WTC11 (cell line): ENCODE data around the gene CYP26A1. TPM values are rescaled to one million over a fixed set of nuclear protein-coding genes. Genes with fewer than 3 reads are reported as not detected.

Experiments
- ATAC-seq: fragments of 200-7000 bp; cut with Tn5 transposase; 2 replicates; pipeline ENCODE4 v1.10.0; 2021; ENCODE audit warnings: mild to moderate bottlenecking, moderate library complexity
- CTCF ChIA-PET: fragments of 300-600 bp; sonication (Branson Sonifier 250); formaldehyde crosslinking; loops from one replicate; lab custom pipeline; 2021; ENCODE audit warnings: antibody characterized with exemption; lab: Charles Lee
- POLR2A ChIA-PET: fragments of 350-600 bp; sonication (Branson Sonifier 250); formaldehyde crosslinking; loops from one replicate; lab custom pipeline; 2021; ENCODE audit warnings: antibody characterized with exemption; lab: Charles Lee
- DNase-seq: peaks from one replicate; pipeline ENCODE4 v3.0.0; 2021; ENCODE audit warnings: low spot score
- H3K27ac Mint-ChIP-seq: 2 replicates; pipeline ENCODE4 v1.8.0; 2021; ENCODE audit warnings: mixed read lengths
- H3K27me3 Mint-ChIP-seq: 2 replicates; pipeline ENCODE4 v1.8.0; 2021; ENCODE audit warnings: low read depth, mild to moderate bottlenecking, moderate library complexity, mixed read lengths
- H3K36me3 Mint-ChIP-seq: 2 replicates; pipeline ENCODE4 v1.8.0; 2021; ENCODE audit warnings: mixed read lengths
- H3K4me1 Mint-ChIP-seq: 2 replicates; pipeline ENCODE4 v1.8.0; 2022; ENCODE audit warnings: mixed read lengths
- H3K4me3 Mint-ChIP-seq: 2 replicates; pipeline ENCODE4 v1.8.0; 2021; ENCODE audit warnings: mild to moderate bottlenecking, moderate library complexity, mixed read lengths
- H3K9me3 Mint-ChIP-seq: 2 replicates; pipeline ENCODE4 v1.8.0; 2021; ENCODE audit warnings: mixed read lengths
- ARID4B ChIP-seq: sonication (generic); formaldehyde crosslinking; IDR thresholded peaks from 2 replicates; pipeline ENCODE4 v1.8.0; 2023; ENCODE audit warnings: missing genetic modification reagents, mild to moderate bottlenecking, borderline replicate concordance
- JUN ChIP-seq: sonication (generic); formaldehyde crosslinking; IDR thresholded peaks from 2 replicates; pipeline ENCODE4 v1.8.0; 2023; ENCODE audit warnings: mild to moderate bottlenecking, missing genetic modification reagents
- MXD4 ChIP-seq: fragments of 250-450 bp; sonication (Bioruptor Pico); IDR thresholded peaks from 2 replicates; pipeline ENCODE4 v1.8.0; 2021; ENCODE audit warnings: mild to moderate bottlenecking, moderate library complexity, borderline replicate concordance
- OVOL2 ChIP-seq: fragments of 250-450 bp; sonication (Bioruptor Pico); IDR thresholded peaks from 2 replicates; pipeline ENCODE4 v1.9.0; 2021; ENCODE audit warnings: mild to moderate bottlenecking, borderline replicate concordance
- PRDM15 ChIP-seq: sonication (generic); formaldehyde crosslinking; IDR thresholded peaks from 2 replicates; pipeline ENCODE4 v1.8.0; 2022; ENCODE audit warnings: missing genetic modification reagents
- SOX15 ChIP-seq: fragments of 250-450 bp; sonication (Bioruptor Pico); IDR thresholded peaks from 2 replicates; pipeline ENCODE4 v1.9.0; 2021; ENCODE audit warnings: mild to moderate bottlenecking
- TCF7 ChIP-seq: sonication (generic); formaldehyde crosslinking; IDR thresholded peaks from 2 replicates; pipeline ENCODE4 v1.8.0; 2022; ENCODE audit warnings: mild to moderate bottlenecking, low read depth, missing genetic modification reagents, moderate library complexity
- USF2 ChIP-seq: sonication (generic); formaldehyde crosslinking; IDR thresholded peaks from 2 replicates; pipeline ENCODE4 v1.8.1; 2023; ENCODE audit warnings: mild to moderate bottlenecking, missing genetic modification reagents, moderate library complexity
- ZNF396 ChIP-seq: fragments of 250-450 bp; sonication (Bioruptor Pico); IDR thresholded peaks from 2 replicates; pipeline ENCODE4 v1.8.0; 2021; ENCODE audit warnings: mild to moderate bottlenecking, moderate library complexity, borderline replicate concordance
- ZNF423 ChIP-seq: fragments of 250-450 bp; sonication (Bioruptor Pico); IDR thresholded peaks from 2 replicates; pipeline ENCODE4 v2.1.2; 2022; ENCODE audit warnings: mild to moderate bottlenecking, moderate library complexity
- total RNA-seq: library from RNA; stranded (reverse); gene quantifications from 3 replicates; pipeline ENCODE4 v1.2.3, GENCODE V29; 2021
- TF ChIP-seq, protein P1 (sequence below): sonication (generic); formaldehyde crosslinking; IDR thresholded peaks from 2 replicates; pipeline ENCODE4 v1.8.1; 2023; ENCODE audit warnings: mild to moderate bottlenecking, missing genetic modification reagents, moderate library complexity
- TF ChIP-seq, protein P2 (sequence below): sonication (generic); formaldehyde crosslinking; IDR thresholded peaks from 2 replicates; pipeline ENCODE4 v1.8.1; 2023; ENCODE audit warnings: mild to moderate bottlenecking, missing genetic modification reagents, borderline replicate concordance
- TF ChIP-seq, protein P3 (sequence below): sonication (generic); formaldehyde crosslinking; IDR thresholded peaks from 2 replicates; pipeline ENCODE4 v1.8.0; 2023; ENCODE audit warnings: missing genetic modification reagents
- TF ChIP-seq, protein P4 (sequence below): sonication (generic); formaldehyde crosslinking; IDR thresholded peaks from 2 replicates; pipeline ENCODE4 v1.8.1; 2023; ENCODE audit warnings: mild to moderate bottlenecking, missing genetic modification reagents

CYP26A1 gene
- total RNA-seq, 1 experiment from 2014 or later = 3.4 TPM

DNA sequence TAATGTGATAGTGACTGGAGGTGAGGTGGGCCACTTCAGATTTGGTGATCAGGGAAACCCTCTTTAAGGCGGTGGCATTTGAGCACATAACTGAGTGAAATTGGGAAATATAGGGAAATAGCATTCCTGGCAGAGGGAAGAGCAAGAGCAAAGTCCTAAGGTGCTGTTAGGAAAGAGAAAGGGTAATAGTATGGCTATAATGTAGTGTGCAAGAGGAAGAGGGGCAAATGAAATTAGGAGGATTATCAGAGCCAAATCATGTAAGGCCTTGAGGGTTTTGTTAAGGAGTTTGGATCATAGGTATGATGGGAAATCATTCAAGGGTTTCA lies 40.9 kb upstream of the CYP26A1 start:
- H3K9me3 Mint-ChIP-seq = peaks cover 6% of the 10 kb centered on the region
- H3K4me3 Mint-ChIP-seq = no peak overlapping the region
- H3K27ac Mint-ChIP-seq = peak overlapping the region; percentile 18; the same call in 1 of the 2 replicates
- ChIA-PET CTCF (no interaction called here), POLR2A (no interaction called here)
- no peaks in the 10 kb centered on the region for H3K27me3 Mint-ChIP-seq
- H3K36me3 Mint-ChIP-seq = 0 out of 2 replicates have a peak, but pooled peaks cover 1% of the 10 kb centered on the region
- H3K4me1 Mint-ChIP-seq = peaks cover 37% of the 10 kb centered on the region
- DNase-seq (no peak), ATAC-seq (no peak)
- TF ChIP-seq JUN (CRISPR knock-in tag) = no peak
- TF ChIP-seq ZNF396 (CRISPR knock-in tag) = no peak
- TF ChIP-seq USF2 (CRISPR knock-in tag) = no peak
- TF ChIP-seq, protein P1, sequence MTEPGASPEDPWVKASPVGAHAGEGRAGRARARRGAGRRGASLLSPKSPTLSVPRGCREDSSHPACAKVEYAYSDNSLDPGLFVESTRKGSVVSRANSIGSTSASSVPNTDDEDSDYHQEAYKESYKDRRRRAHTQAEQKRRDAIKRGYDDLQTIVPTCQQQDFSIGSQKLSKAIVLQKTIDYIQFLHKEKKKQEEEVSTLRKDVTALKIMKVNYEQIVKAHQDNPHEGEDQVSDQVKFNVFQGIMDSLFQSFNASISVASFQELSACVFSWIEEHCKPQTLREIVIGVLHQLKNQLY (CRISPR knock-in tag) = no peak
- TF ChIP-seq, protein P2, sequence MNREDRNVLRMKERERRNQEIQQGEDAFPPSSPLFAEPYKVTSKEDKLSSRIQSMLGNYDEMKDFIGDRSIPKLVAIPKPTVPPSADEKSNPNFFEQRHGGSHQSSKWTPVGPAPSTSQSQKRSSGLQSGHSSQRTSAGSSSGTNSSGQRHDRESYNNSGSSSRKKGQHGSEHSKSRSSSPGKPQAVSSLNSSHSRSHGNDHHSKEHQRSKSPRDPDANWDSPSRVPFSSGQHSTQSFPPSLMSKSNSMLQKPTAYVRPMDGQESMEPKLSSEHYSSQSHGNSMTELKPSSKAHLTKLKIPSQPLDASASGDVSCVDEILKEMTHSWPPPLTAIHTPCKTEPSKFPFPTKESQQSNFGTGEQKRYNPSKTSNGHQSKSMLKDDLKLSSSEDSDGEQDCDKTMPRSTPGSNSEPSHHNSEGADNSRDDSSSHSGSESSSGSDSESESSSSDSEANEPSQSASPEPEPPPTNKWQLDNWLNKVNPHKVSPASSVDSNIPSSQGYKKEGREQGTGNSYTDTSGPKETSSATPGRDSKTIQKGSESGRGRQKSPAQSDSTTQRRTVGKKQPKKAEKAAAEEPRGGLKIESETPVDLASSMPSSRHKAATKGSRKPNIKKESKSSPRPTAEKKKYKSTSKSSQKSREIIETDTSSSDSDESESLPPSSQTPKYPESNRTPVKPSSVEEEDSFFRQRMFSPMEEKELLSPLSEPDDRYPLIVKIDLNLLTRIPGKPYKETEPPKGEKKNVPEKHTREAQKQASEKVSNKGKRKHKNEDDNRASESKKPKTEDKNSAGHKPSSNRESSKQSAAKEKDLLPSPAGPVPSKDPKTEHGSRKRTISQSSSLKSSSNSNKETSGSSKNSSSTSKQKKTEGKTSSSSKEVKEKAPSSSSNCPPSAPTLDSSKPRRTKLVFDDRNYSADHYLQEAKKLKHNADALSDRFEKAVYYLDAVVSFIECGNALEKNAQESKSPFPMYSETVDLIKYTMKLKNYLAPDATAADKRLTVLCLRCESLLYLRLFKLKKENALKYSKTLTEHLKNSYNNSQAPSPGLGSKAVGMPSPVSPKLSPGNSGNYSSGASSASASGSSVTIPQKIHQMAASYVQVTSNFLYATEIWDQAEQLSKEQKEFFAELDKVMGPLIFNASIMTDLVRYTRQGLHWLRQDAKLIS (CRISPR knock-in tag) = no peak
- no peak for TF ChIP-seq ZNF423 (CRISPR knock-in tag)
- TF ChIP-seq OVOL2 (CRISPR knock-in tag) = no peak
- no peak for TF ChIP-seq MXD4 (CRISPR knock-in tag)
- no peak for TF ChIP-seq TCF7 (CRISPR knock-in tag)
- TF ChIP-seq PRDM15 = no peak
- TF ChIP-seq SOX15 (CRISPR knock-in tag) = no peak
- TF ChIP-seq, protein P3, sequence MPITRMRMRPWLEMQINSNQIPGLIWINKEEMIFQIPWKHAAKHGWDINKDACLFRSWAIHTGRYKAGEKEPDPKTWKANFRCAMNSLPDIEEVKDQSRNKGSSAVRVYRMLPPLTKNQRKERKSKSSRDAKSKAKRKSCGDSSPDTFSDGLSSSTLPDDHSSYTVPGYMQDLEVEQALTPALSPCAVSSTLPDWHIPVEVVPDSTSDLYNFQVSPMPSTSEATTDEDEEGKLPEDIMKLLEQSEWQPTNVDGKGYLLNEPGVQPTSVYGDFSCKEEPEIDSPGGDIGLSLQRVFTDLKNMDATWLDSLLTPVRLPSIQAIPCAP (CRISPR knock-in tag) = no peak
- TF ChIP-seq, protein P4, sequence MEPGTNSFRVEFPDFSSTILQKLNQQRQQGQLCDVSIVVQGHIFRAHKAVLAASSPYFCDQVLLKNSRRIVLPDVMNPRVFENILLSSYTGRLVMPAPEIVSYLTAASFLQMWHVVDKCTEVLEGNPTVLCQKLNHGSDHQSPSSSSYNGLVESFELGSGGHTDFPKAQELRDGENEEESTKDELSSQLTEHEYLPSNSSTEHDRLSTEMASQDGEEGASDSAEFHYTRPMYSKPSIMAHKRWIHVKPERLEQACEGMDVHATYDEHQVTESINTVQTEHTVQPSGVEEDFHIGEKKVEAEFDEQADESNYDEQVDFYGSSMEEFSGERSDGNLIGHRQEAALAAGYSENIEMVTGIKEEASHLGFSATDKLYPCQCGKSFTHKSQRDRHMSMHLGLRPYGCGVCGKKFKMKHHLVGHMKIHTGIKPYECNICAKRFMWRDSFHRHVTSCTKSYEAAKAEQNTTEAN (CRISPR knock-in tag) = no peak
- no peak for TF ChIP-seq ARID4B (CRISPR knock-in tag)
